ENCODE results near the gene SLC9A7. TPM values are rescaled to one million over a fixed set of nuclear protein-coding genes. Genes with fewer than 3 reads are reported as not detected.

Gene SLC9A7
- total and polyA plus RNA-seq, 2 experiments from 2014 or later: 14.1 to 52.9 TPM

DNA sequence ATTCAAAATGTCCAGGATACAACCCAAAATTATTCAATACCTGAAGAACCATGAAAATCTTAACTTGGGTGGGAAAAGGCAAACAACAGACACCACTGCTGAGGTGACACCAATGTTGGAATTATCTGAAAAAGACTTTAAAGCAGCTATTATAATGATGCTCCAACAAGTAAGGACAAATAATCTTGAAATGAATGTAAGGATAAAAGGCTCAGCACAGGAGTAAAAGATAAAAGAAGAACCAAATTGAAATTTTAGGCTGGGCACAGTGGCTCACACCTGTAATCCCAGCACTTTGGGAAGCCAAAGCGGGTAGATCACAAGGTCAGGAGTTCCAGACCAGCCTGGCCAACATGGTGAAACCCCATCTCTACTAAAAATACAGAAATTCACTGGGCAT is 4.0 kb upstream of the SLC9A7 start:
- no peak overlapping the region for H3K4me3 ChIP-seq
- no peaks in the 10 kb centered on the region for H3K36me3 ChIP-seq (ENCODE audit: low read depth)
- no peak overlapping the region for H3K9ac ChIP-seq
- no peak for DNase-seq
- WGBS, 2 experiments (ENCODE audit: low coverage in 1 of 2, low lambda C conversion rate in 2 of 2, missing lambda C conversion rate in 2 of 2): 100% methylated on average over 1 of the region's 1 CpG
- no peak overlapping the region for H3K4me2 ChIP-seq (ENCODE audit: unreplicated experiment)
- peaks cover 8% of the 10 kb centered on the region for H3K79me2 ChIP-seq (ENCODE audit: insufficient read depth)
- no peaks in the 10 kb centered on the region for H3K9me2 ChIP-seq (ENCODE audit: insufficient read depth)
- no peak overlapping the region for H2AFZ ChIP-seq
- in situ Hi-C loops (cut with MboI): no loop called here
- TF ChIP-seq EZH2 (IDR thresholded peaks at IDR 0.05; ENCODE audit: insufficient read depth, poor library complexity, severe bottlenecking): no peak
- TF ChIP-seq EZH2phosphoT487 (IDR thresholded peaks at IDR 0.05; ENCODE audit: insufficient read depth, low read depth): no peak
- H3K4me1 ChIP-seq (ENCODE audit: insufficient read depth): peaks cover 7% of the 10 kb centered on the region
- no peaks in the 10 kb centered on the region for H3K27me3 ChIP-seq (replicated peaks; ENCODE audit: insufficient read depth)
- no peaks in the 10 kb centered on the region for H3K9me3 ChIP-seq (ENCODE audit: low read depth)
- H3K27ac ChIP-seq: no peak overlapping the region
- no peaks in the 10 kb centered on the region for H3F3A ChIP-seq (ENCODE audit: insufficient read depth)
- H4K20me1 ChIP-seq (ENCODE audit: insufficient read depth): no peaks in the 10 kb centered on the region

DNA sequence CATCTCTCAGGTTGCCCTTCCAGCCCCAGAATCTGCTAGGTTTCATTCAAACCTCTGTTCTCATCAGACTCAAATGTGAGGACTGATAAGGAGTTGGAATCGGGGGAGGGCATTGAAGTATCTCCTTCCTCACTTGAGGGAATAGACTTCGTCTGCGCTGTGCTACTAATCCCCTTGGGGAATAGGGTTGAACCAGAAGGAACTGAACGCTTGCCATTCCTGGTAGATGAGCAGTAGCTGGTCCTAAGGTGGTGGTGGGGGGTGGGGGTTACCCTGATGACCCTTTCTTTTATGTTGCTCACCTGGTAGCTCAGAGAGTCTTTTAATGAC is 692 bp upstream of the SLC9A7 start:
- Histone ChIP-seq H2AFZ (peak overlapping the region; percentile 81), H3K9me2 (ENCODE audit: insufficient read depth) (no peaks in the 10 kb centered on the region), H3K4me2 (ENCODE audit: unreplicated experiment) (peak overlapping the region; percentile 80), H4K20me1 (ENCODE audit: insufficient read depth) (no peaks in the 10 kb centered on the region), H3K79me2 (ENCODE audit: insufficient read depth) (peaks cover 42% of the 10 kb centered on the region), H3K27me3 (replicated peaks; ENCODE audit: insufficient read depth) (no peaks in the 10 kb centered on the region), H3K9me3 (ENCODE audit: low read depth) (no peaks in the 10 kb centered on the region), H3F3A (ENCODE audit: insufficient read depth) (no peaks in the 10 kb centered on the region), H3K4me1 (ENCODE audit: insufficient read depth) (peaks cover 17% of the 10 kb centered on the region), H3K27ac (peak overlapping the region; percentile 51), H3K9ac (peak overlapping the region; percentile 73), H3K36me3 (ENCODE audit: low read depth) (no peaks in the 10 kb centered on the region), H3K4me3 (peak overlapping the region; percentile 81)
- DNase-seq: peak; percentile 55
- in situ Hi-C loops (cut with MboI): no loop called here
- no peak for TF ChIP-seq EZH2 (IDR thresholded peaks at IDR 0.05; ENCODE audit: insufficient read depth, poor library complexity, severe bottlenecking)
- TF ChIP-seq EZH2phosphoT487 (IDR thresholded peaks at IDR 0.05; ENCODE audit: insufficient read depth, low read depth): no peak
- WGBS, 2 experiments (ENCODE audit: low coverage in 1 of 2, low lambda C conversion rate in 2 of 2, missing lambda C conversion rate in 2 of 2): 32 to 60% methylated on average over 1 to 4 of the region's 4 CpGs

GRCh38 chrX:46758163-46758955 is 559 bp downstream of the SLC9A7 start:
- peak overlapping the region; percentile 77 for H2AFZ ChIP-seq
- no peaks in the 10 kb centered on the region for H3F3A ChIP-seq (ENCODE audit: insufficient read depth)
- H3K27ac ChIP-seq: peak overlapping the region; percentile 30
- peak; percentile 56 for DNase-seq
- peak overlapping the region; percentile 57 for H3K4me2 ChIP-seq (ENCODE audit: unreplicated experiment)
- peaks cover 52% of the 10 kb centered on the region for H3K79me2 ChIP-seq (ENCODE audit: insufficient read depth)
- no peaks in the 10 kb centered on the region for H3K9me2 ChIP-seq (ENCODE audit: insufficient read depth)
- TF ChIP-seq EZH2 (IDR thresholded peaks at IDR 0.05; ENCODE audit: insufficient read depth, poor library complexity, severe bottlenecking): no peak
- TF ChIP-seq EZH2phosphoT487 (IDR thresholded peaks at IDR 0.05; ENCODE audit: insufficient read depth, low read depth): no peak
- H3K27me3 ChIP-seq (replicated peaks; ENCODE audit: insufficient read depth): no peaks in the 10 kb centered on the region
- H4K20me1 ChIP-seq (ENCODE audit: insufficient read depth): no peaks in the 10 kb centered on the region
- 7 to 16% methylated on average over 21 to 25 of the region's 47 CpGs for WGBS, 2 experiments (ENCODE audit: low coverage in 1 of 2, low lambda C conversion rate in 2 of 2, missing lambda C conversion rate in 2 of 2)
- H3K9me3 ChIP-seq (ENCODE audit: low read depth): no peaks in the 10 kb centered on the region
- in situ Hi-C loops (cut with MboI): no loop called here
- peaks cover 17% of the 10 kb centered on the region for H3K4me1 ChIP-seq (ENCODE audit: insufficient read depth)
- peak overlapping the region; percentile 73 for H3K9ac ChIP-seq
- no peaks in the 10 kb centered on the region for H3K36me3 ChIP-seq (ENCODE audit: low read depth)
- peak overlapping the region; percentile 81 for H3K4me3 ChIP-seq

GRCh38 chrX:46757593-46757992 is 1.3 kb downstream of the SLC9A7 start:
- peaks cover 59% of the 10 kb centered on the region for H3K79me2 ChIP-seq (ENCODE audit: insufficient read depth)
- no peaks in the 10 kb centered on the region for H3K9me3 ChIP-seq (ENCODE audit: low read depth)
- H4K20me1 ChIP-seq (ENCODE audit: insufficient read depth): no peaks in the 10 kb centered on the region
- H3K4me1 ChIP-seq (ENCODE audit: insufficient read depth): peaks cover 17% of the 10 kb centered on the region
- H3K4me3 ChIP-seq: peak overlapping the region; percentile 81
- in situ Hi-C loops (cut with MboI): no loop called here
- peak overlapping the region; percentile 73; the same call in 1 of the 2 replicates for H3K9ac ChIP-seq
- WGBS, 2 experiments (ENCODE audit: low coverage in 1 of 2, low lambda C conversion rate in 2 of 2, missing lambda C conversion rate in 2 of 2): 80 to 87% methylated on average over 8 of the region's 8 CpGs
- no peaks in the 10 kb centered on the region for H3K9me2 ChIP-seq (ENCODE audit: insufficient read depth)
- TF ChIP-seq EZH2 (IDR thresholded peaks at IDR 0.05; ENCODE audit: insufficient read depth, poor library complexity, severe bottlenecking) (no peak), EZH2phosphoT487 (IDR thresholded peaks at IDR 0.05; ENCODE audit: insufficient read depth, low read depth) (no peak)
- peak overlapping the region; percentile 57 for H3K4me2 ChIP-seq (ENCODE audit: unreplicated experiment)
- no peak overlapping the region for H3K27ac ChIP-seq
- H2AFZ ChIP-seq: peak overlapping the region; percentile 77; the same call in 1 of the 2 replicates
- DNase-seq: no peak
- H3K27me3 ChIP-seq (replicated peaks; ENCODE audit: insufficient read depth): no peaks in the 10 kb centered on the region
- H3K36me3 ChIP-seq (ENCODE audit: low read depth): no peaks in the 10 kb centered on the region
- no peaks in the 10 kb centered on the region for H3F3A ChIP-seq (ENCODE audit: insufficient read depth)
